GM12873 (cell line): Measurements from ENCODE around the gene GFRA4.

Experiments used
- TF ChIP-seq, protein P1 (sequence below): IDR thresholded peaks from 2 replicates; pipeline ENCODE4 v1.5.1; 2012; ENCODE audit warnings: low read depth, mild to moderate bottlenecking, moderate library complexity, low read length, control low read depth; ENCODE audit not compliant: insufficient read depth; ENCODE audit errors: missing control alignments

The GFRA4 gene

DNA sequence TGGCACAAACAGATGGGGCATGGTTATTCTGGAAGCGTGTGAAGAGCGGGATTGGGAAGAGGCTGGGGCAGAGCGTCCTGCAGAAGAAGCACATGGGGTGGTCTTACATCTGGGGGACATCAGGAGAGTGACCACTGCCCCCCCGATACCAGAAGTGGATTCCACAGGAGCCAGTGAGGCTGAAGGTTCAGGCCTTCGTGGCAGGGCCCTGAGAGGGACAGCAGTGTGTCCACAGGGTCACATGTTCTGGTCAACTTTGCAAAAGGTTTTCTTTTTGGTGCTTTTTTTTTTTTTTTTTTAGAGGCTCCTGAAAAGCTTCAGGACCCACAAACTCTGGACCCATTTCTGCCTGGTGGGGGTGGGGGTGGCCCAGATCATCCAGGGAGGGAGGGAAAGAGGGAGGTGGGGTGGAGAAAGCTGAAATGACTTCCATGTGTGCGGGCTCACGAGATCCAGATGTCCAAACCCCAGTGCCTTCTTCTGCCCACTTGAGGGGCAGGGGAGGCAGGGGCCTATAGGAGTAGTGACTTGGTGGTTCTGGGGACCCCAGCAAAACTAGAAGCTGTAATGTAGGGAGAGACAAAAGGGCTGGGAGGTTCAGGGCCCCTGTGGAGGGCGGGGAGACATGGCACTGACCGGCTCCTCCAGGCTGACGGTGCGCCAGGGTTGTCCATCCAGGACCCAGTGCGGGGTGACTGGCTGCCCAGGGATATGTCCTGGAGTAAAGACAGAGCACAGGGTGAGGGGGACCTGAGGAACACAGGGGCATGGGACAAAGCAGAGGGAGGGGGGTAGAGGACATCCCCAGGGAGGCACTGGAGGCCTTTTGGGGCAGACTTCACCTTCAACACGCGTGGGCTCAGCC is 15.9 kb upstream of the GFRA4 start:
- TF ChIP-seq, protein P1, sequence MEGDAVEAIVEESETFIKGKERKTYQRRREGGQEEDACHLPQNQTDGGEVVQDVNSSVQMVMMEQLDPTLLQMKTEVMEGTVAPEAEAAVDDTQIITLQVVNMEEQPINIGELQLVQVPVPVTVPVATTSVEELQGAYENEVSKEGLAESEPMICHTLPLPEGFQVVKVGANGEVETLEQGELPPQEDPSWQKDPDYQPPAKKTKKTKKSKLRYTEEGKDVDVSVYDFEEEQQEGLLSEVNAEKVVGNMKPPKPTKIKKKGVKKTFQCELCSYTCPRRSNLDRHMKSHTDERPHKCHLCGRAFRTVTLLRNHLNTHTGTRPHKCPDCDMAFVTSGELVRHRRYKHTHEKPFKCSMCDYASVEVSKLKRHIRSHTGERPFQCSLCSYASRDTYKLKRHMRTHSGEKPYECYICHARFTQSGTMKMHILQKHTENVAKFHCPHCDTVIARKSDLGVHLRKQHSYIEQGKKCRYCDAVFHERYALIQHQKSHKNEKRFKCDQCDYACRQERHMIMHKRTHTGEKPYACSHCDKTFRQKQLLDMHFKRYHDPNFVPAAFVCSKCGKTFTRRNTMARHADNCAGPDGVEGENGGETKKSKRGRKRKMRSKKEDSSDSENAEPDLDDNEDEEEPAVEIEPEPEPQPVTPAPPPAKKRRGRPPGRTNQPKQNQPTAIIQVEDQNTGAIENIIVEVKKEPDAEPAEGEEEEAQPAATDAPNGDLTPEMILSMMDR, result no peak

GRCh38 chr20:3678198-3678597 is 15.0 kb upstream of the GFRA4 start:
- TF ChIP-seq, protein P1, result no peak

DNA sequence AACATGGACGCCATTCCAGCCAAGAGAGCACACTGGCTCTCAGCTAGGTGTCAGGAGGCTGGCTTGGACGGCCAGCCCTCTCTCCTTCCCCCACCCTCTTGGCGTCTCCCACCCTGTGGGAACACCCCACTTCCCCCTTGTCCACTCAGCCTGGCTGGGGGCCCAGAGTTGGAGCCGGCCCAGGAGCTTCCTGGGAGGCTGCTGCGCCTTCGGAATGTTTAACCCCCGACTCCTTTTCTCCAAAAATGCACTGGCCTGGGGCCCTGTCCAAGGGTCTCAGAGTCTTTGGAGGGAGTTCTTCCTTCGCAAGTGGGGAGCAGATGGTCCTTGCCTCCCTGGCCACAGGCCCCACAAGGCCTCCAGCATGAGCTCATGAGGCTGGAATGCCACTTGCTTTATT is 14.5 kb upstream of the GFRA4 start:
- TF ChIP-seq, protein P1, result no peak

DNA sequence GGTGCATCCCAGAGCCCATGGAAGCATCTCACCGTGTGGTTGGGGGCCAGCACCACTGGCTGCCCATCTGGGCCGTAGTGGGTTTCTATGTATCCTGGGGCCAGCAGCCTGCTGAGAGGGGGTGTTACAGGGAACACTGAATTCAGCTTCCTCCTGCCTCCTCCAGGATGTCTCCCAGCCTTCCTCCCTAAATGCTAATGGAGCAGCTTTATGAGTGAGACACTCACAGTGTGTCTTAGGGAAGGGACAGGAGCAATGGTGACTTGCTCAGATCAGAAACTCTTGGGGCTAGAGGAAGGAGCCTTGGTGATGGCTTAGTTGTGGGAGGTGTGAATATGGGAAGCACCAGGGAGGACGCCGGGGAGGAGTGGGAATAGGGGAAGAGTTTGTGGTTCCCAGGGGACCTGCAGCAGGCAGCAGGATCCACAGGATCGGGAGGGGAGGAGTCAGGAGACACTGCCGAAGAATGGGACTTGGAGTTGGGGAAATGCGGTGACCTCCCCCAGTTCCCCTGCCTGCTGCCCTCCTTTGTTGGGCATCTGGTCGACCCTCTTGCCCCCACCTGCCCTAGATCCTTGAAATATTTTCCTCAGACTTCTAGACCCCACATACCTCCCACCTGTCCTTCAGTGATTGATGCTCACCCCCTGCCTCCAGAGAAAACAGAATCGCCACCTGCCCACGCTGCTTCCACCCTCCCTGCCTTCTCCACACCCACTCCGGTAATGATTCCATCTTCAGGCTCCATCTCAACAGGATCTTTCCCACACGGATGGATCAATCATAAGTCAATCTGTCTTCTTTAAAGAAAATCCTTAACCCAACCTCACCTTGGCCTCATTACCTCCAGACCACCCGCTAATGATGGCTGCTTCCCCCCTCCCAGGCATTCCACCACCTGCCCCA is 12.0 kb upstream of the GFRA4 start:
- TF ChIP-seq, protein P1, result no peak

- TF ChIP-seq, protein P1, result no peak
Observed at GRCh38 chr20:3674447-3674846, 11.2 kb upstream of the GFRA4 start.

GRCh38 chr20:3673221-3674070 is 10.2 kb upstream of the GFRA4 start:
- TF ChIP-seq, protein P1, result no peak
